Measurements from ENCODE around the gene SLK.

The SLK gene

DNA sequence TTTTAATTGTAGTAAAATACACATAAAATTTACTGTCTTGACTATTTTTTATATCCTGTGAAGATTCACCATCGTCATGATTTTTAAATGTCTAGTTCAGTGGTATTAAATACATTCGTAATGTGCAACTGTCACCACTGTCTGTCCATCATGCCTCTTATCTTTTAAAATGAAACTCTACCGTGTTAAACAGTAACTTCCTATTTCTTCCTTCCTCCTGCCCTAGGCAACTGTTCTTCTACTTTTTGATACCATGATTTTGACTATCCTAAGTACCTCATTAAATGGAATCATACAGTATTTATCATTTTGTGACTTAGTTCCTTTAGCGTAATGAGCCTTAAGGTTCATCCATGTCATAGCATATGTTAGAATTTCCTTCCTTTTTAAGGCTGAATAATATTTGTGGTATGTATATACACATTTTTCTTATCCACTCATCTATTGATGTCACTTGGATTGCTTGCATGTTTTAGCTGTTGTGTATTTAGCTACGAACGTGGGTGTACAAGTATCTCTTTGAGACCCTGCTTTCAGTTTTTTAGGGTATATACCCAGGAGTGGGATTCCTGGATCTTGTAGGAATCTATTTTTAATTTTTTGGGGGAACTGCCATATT lies 13.5 kb downstream of the SLK start:
- DNase-seq, result no peak

GRCh38 chr10:103982639-103983038 lies 15.7 kb downstream of the SLK start:
- intact Hi-C loops (cut with DNase I), result no loop called here
- peak in 28 of 42 donors; percentile 22 to 82 (median 51) for DNase-seq

More for the DNA sequence above, 13.5 kb downstream of the SLK start:
- intact Hi-C loops (cut with DNase I), result no loop called here

DNA sequence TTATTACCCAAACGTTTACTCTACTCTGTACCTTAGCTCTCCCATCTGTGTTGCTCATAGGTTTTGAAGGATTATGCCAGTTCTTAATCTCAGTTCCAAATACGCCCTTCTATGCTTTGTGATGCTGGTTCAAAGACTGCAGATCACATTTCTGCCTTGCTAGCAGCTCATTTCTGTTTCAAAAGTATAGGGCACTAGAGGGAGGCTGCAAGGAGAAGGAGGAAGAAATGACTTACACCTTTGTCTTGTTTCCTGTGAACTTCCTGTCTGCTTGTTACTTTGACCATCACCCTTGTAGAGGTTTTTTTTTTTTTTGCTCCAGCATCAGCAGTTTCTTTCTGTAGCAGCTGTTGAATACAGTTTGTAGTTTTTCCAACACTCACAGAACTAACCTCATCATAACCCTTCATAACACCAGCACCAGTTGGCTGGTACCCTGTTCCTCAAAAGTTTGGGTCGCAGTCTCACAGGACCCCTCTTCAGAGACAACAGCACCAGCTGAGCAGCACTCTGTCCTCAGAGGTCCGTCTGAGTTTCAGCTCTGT lies 16.5 kb downstream of the SLK start:
- intact Hi-C loops (cut with DNase I), result no loop called here
- DNase-seq, result no peak

DNA sequence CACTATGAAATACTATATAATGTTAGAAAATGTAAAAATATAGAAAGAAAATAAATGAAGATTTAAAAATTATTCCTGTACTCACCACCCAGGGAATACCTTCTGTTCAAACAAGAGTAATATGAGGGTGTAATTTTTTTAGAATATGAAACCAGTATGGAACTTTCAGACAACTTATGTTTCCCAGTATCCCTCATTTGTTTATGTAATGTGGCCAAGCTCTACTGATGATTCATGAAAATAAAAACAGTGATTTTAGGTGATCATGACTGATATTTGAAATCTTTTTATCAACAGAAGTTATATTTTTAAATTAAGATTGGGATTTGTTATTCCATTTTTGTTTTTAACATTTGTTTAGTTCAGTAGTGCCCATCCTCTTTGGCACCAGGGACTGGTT lies 18.8 kb downstream of the SLK start:
- no peak for DNase-seq
- intact Hi-C loops (cut with DNase I), result no loop called here

GRCh38 chr10:103986360-103986759 lies 19.4 kb downstream of the SLK start:
- DNase-seq, result no peak
- intact Hi-C loops (cut with DNase I), result no loop called here

DNA sequence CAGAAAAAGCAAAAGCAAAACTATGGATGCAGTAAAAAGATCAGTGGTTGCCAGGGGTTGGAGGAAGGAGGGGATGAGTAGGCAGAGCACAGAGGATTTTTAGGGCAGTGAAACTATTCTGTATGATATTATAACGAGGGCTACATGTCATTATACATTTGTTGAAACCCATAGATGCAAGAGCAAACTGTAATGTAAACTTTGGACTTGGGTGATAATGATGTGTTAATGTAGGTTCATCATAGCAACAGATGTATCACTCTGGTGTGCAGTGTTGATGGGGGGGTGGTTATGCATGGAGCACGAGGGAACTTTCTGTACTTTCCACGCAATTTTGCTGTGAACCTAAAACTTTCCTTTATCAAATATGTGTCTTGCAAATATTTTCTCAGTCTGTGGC lies 23.2 kb downstream of the SLK start:
- intact Hi-C loops (cut with DNase I), result no loop called here
- peak in 5 of 42 donors; percentile 20 to 36 (median 28) for DNase-seq

DNA sequence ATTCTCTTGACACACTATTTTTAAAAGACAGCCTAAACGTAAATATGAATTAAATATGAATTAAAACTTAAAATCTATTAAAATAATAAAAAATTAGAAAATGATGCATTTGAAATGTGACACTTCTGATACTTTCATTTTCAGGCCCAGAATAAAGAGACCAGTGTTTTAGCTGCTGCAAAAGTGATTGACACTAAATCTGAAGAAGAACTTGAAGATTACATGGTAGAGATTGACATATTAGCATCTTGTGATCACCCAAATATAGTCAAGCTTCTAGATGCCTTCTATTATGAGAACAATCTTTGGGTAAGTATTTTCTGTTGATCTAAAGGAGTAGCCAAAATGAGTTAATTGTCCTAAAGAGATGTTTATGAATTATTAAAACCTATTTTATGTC lies 23.6 kb downstream of the SLK start:
- DNase-seq, result no peak
- intact Hi-C loops (cut with DNase I), result no loop called here

DNA sequence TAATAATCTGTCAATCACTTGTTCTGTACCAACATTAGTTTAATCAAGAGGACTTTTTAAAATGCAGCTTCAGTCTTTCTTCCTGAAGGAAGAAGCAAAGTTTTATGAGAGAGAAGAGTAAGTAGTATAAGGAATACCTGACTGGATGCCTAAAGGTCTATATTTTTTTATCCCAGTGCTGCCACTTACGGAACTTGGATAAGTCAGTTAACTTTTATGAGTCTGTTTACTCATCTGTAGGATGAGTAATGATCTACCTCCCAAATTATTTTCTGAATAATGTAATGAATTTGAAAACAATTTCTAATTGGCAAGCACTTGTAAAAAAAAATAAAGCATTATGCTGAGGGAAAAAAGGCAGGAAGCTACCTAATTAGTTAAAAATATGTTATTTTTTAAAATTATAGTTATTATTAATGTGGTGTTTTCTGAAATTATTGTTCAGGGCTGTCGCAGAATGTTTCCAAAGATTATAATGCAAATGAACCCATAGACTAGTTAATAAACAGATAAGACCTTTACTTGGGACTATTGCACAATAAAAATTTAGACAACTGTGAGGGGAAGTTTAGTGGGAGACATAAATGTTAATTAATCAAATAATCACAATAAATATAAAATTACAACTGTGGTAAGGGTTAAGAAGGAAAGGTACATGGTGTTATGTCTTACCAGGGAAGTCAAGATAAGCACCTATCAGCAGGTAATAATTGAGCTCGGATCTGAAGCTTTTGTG lies 24.6 kb downstream of the SLK start:
- intact Hi-C loops (cut with DNase I), result no loop called here
- DNase-seq, result no peak

GRCh38 chr10:103995134-103995533 lies 28.2 kb downstream of the SLK start:
- intact Hi-C loops (cut with DNase I), result no loop called here
- no peak for DNase-seq

DNA sequence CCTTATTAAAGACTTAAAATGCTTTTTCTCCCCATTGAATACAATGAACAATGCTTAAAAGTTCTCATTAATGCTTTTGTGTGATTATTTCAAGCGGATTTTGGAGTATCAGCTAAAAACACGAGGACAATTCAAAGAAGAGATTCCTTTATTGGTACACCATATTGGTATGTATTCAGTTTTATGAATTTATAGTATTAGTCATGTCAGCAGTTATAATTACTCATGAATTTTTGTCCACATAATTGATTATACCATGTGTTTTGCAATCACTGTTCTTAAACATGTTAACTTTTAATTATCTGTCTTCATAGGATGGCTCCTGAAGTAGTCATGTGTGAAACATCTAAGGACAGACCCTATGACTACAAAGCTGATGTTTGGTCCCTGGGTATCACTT lies 31.9 kb downstream of the SLK start:
- intact Hi-C loops (cut with DNase I), result no loop called here
- no peak for DNase-seq

DNA sequence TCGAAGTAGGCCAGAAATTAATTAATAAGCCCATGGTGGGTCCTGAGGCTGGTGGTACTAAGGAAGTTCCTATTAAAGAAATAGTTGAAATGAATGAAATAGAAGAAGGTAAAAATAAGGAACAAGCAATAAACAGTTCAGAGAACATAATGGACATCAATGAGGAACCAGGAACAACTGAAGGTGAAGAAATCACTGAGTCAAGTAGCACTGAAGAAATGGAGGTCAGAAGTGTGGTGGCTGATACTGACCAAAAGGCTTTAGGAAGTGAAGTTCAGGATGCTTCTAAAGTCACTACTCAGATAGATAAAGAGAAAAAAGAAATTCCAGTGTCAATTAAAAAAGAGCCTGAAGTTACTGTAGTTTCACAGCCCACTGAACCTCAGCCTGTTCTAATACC lies 36.0 kb downstream of the SLK start:
- DNase-seq, result no peak
- intact Hi-C loops (cut with DNase I), result no loop called here

DNA sequence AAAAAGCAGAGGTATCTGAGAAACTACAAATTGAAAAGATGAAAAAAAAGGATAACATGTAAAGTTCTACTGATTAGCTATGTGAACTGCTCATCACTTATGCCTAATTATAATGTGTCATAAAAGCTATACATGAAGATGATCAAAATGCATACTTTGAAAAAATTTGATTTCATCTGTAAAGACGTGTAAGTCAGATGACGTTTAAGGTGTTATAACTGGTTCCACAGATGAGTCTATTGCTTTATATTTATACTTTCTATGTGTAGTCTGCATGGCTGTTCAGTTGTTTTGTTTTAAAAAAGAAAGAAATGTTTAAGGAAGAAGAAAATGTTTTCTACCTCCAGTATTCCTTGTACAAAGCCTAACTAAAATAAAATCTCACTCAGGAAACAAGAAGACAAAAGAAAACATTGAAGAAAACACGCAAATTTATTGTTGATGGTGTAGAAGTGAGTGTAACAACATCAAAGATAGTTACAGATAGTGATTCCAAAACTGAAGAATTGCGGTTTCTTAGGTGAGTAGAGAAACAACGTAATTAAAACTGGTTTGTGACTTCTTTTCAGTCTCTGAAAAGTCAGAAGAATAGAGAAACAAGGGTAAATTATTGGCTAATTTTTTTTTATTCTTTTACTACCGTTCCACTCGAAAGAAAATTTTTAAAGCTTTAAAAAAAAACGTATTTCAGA lies 38.4 kb downstream of the SLK start:
- DNase-seq, result no peak
- intact Hi-C loops (cut with DNase I), result no loop called here

GRCh38 chr10:104011904-104012303 lies 45.0 kb downstream of the SLK start:
- intact Hi-C loops (cut with DNase I), result no loop called here
- DNase-seq, result no peak

GRCh38 chr10:104013489-104013888 lies 46.5 kb downstream of the SLK start:
- intact Hi-C loops (cut with DNase I), result no loop called here
- DNase-seq, result peak in 11 of 42 donors; percentile 14 to 70 (median 48)

GRCh38 chr10:104014176-104014575 lies 47.2 kb downstream of the SLK start:
- no peak for DNase-seq
- intact Hi-C loops (cut with DNase I), result no loop called here

DNA sequence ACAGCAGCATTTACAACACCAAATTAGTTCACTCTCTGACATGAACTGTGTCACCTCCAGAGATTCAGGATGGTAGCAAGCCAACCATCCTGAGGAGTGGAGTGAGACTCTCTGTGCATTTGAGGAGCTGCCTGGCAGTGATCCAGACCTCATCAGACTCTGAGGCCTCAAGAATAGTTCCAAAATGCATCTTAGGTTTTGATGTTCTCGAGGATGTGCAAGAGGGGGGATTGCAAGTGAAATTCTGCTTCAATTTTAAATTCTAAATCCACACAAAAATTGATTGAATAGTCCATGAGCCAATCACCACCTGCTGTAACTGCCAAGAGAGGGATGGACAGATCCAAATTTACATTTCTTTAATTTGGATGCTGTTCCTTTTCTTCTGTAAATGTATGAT lies 49.7 kb downstream of the SLK start:
- DNase-seq, result no peak
- intact Hi-C loops (cut with DNase I), result no loop called here

GRCh38 chr10:104018471-104018870 lies 51.5 kb downstream of the SLK start:
- intact Hi-C loops (cut with DNase I), result no loop called here
- no peak for DNase-seq

- intact Hi-C loops (cut with DNase I), result loop anchor here (10.0 kb wide), 1 partner anchor 105 kb away; the partner anchor contains the start of gene STN1
Measured at GRCh38 chr10:104020020-104020419, 53.1 kb downstream of the SLK start.

DNA sequence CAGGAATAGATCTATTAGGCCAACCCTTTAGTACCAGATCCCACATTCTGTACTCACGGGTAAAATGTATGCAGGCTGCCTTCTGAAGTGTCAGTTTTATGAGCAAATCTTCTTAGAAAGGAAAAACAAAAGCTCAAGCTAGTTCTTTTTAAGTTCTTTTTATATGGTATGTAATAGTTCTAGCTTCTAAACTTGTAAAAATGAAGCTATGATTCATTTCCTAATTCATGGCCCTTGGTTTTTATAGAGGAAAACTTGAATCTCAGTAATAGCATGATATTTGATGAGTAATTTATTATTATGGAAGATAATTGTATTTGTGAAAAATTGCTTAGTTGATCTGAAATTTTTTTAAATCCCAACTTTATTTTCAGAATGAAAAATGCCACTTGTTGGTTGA lies 54.3 kb downstream of the SLK start:
- intact Hi-C loops (cut with DNase I), result loop anchor here (10.0 kb wide), 1 partner anchor 106 kb away; the partner anchor contains the start of gene STN1

More at GRCh38 chr10:104020020-104020419, 53.1 kb downstream of the SLK start:
- no peak for DNase-seq

GRCh38 chr10:104022026-104022425 lies 55.1 kb downstream of the SLK start:
- no peak for DNase-seq
- intact Hi-C loops (cut with DNase I), result loop anchor here (10.0 kb wide), 1 partner anchor 107 kb away; the partner anchor contains the start of gene STN1

More for the DNA sequence above, 54.3 kb downstream of the SLK start:
- no peak for DNase-seq
